Right lobe of liver (tissue), 5 donors: ENCODE results near the gene TMEM125. TPM values are rescaled to one million over a fixed set of nuclear protein-coding genes. Genes with fewer than 3 reads are reported as not detected.

Experiments
- total RNA-seq, 6 experiments: library from RNA; depleted of rRNA in 2 of 6; stranded (reverse); fragments of >200 nt in 2 of 6; fragmentation: NEBNext Ultra II Directional in 3 of 6; extraction: Animal tissue kit (Norgen Biotek cat#: 25700) in 3 of 6; gene quantifications; one replicate each; pipeline versions ENCODE4 v1.1.0 to v1.2.4, GENCODE V29; 2016 to 2023
- donor health status: DM: no; HTN: no; CAD: no.
- donor health status: DM: no; HTN: no; CAD: no.
- donor health status: DM: no; HTN: yes; CAD: no.
- donor health status: DM: no; HTN: yes; CAD: no.

The TMEM125 gene
- total RNA-seq, 6 experiments from 2014 or later, result 0.21 to 0.27 TPM; not detected in 4

Other genes with a start within 250 kb of the TMEM125 start
- 100 to 1,000 TPM in 1 of 6 experiments, 10 to 100 TPM in 5; 45.7 to 108 (median 61.4) TPM for gene EBNA1BP2, start 97.7 kb upstream of the TMEM125 start, total RNA-seq
- not detected for gene CFAP57, start 97.7 kb upstream of the TMEM125 start, total RNA-seq
- 1 to 10 TPM in 4 of 6 experiments, under 1 TPM in 2; 0.58 to 2.7 (median 1.7) TPM for gene C1orf210, start 15.6 kb downstream of the TMEM125 start, total RNA-seq
- 10 to 100 TPM in 1 of 6 experiments, 1 to 10 TPM in 5; 5.8 to 12.2 (median 8.0) TPM for gene TIE1, start 31.0 kb downstream of the TMEM125 start, total RNA-seq
- gene MPL, start 67.8 kb downstream of the TMEM125 start, total RNA-seq, result under 1 TPM in 1 of 6 experiments, not detected in 5; 0.59 TPM
- 1 to 10 TPM in 4 of 6 experiments, under 1 TPM in 1, not detected in 1; 0.49 to 5.3 (median 2.3) TPM for gene CDC20, start 89.0 kb downstream of the TMEM125 start, total RNA-seq
- gene ELOVL1, start 98.0 kb downstream of the TMEM125 start, total RNA-seq, result 10 to 100 TPM; 19.9 to 38.3 (median 29.2) TPM
- 10 to 100 TPM; 20.7 to 26.6 (median 24.1) TPM for gene MED8, start 119.8 kb downstream of the TMEM125 start, total RNA-seq
- gene SZT2, start 119.9 kb downstream of the TMEM125 start, total RNA-seq, result 10 to 100 TPM; 12.7 to 30.4 (median 19.2) TPM
- gene HYI, start 183.9 kb downstream of the TMEM125 start, total RNA-seq, result 10 to 100 TPM; 33.8 to 52.9 (median 41.9) TPM